Subcutaneous abdominal adipose tissue (tissue), 5 donors: ENCODE data around the gene CARD14.

Experiments used
- H3K27ac ChIP-seq: one replicate; pipeline ENCODE4 v1.7.0; 2013; ENCODE audit warnings: low read depth, mild to moderate bottlenecking, inconsistent platforms, low read length, moderate library complexity
- H3K27me3 ChIP-seq, 5 donors: one replicate each; pipeline ENCODE4 v1.7.0; 2013; ENCODE audit warnings: low read length in 5 of 5, inconsistent platforms in 1 of 5; ENCODE audit not compliant: control insufficient read depth in 5 of 5, insufficient read depth in 4 of 5
- H3K36me3 ChIP-seq, 5 donors: one replicate each; pipeline ENCODE4 v1.7.0; 2013; ENCODE audit warnings: low read length in 5 of 5; ENCODE audit not compliant: control insufficient read depth in 5 of 5, insufficient read depth in 5 of 5
- H3K4me1 ChIP-seq, 5 donors: one replicate each; pipeline ENCODE4 v1.7.0; 2013; ENCODE audit warnings: low read length in 5 of 5, mild to moderate bottlenecking in 3 of 5, moderate library complexity in 1 of 5; ENCODE audit not compliant: control insufficient read depth in 5 of 5, insufficient read depth in 5 of 5
- H3K4me3 ChIP-seq, 5 donors: one replicate each; pipeline ENCODE4 v1.7.0; 2013; ENCODE audit warnings: low read length in 5 of 5, low read depth in 1 of 5
- H3K9ac ChIP-seq, 5 donors: one replicate each; pipeline ENCODE4 v1.7.0; 2013; ENCODE audit warnings: low read length in 5 of 5, mild to moderate bottlenecking in 4 of 5, moderate library complexity in 3 of 5
- H3K9me3 ChIP-seq, 5 donors: one replicate each; pipeline ENCODE4 v1.7.0; 2013; ENCODE audit warnings: low read length in 5 of 5; ENCODE audit not compliant: control insufficient read depth in 5 of 5
- donor health status: healthy.
- donor health status: healthy.
- donor health status: healthy.
- donor health status: healthy.
- donor health status: healthy.

Gene CARD14

DNA sequence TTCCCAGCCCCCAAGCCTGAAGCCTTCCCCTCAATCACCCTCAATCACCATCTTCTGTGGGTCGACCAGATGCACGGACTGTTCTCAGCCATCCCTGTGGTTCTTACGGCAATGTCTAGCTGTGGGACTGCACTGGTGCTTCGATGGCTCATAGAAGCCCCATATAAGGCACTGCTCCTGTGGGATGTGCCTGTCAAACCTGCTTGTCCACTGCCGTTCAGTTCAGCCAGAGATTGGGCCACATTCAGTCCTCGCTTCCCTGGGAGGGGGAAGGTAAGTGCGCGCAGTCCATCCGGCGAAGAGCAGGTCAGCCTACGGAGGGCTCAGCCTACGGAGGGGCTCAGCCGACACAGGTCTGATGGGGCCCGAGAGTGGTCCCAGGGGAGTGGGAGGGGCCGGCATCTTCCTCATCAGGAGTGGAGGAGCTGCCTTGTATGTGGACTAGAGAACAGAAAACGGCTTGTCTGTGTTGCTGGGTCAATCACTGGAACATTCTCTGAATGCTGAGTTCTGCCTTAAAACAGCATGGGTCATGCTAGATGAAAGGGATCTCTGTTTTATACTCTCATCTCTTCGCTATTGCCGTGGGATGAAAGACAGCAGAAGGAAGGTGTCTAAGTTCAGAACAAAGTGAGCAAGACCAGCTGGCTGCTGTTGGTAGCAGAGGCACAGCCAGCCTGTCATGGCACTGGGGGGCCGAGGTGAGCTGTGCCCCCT lies at the start of gene CARD14:
Gene CARD14, plus strand, starts transcription at position 247 of the 717 bp plus-strand sequence. CDS start 11,409 bp downstream, outside the sequence.
- Histone ChIP-seq H3K36me3 (no peaks in the 10 kb centered on the region), H3K27ac (no peak within 1 kb of the TSS), H3K4me3 (no peak within 1 kb of the TSS), H3K9me3 (no peaks in the 10 kb centered on the region), H3K9ac (no peak within 1 kb of the TSS), H3K27me3 (peaks cover 0 to 3% (median 0%) of the 10 kb centered on the region in 5 donors), H3K4me1 (no peaks in the 10 kb centered on the region)

DNA sequence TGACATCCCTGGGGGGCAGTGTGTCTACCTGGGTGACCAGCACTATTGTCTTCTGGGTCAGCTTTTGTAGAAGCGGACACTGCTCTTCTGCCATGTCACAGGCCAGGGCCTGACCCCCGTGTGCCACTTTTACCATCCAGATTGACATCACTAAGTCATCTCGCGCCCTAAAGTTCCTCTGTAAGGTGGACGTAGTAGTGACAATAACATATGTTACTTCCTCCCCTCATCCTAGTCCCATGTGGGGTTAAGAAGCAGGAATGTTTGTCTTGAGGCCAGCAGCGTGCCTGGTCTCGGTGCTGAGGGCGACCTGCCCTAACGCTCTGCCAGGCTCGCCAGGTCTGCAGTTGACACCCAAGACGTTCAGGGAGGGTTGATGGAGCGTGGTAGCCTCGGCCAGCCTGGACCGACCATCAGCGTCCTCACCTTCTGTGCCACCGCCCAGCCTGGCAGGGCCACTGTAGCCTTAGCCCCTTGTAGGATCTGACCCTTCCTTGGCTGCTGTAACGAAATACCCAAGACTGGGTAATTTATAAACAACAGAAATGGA lies 47.7 kb upstream of the CARD14 start:
- Histone ChIP-seq H3K4me3 (no peak overlapping the region), H3K27ac (no peak overlapping the region), H3K4me1 (no peaks in the 10 kb centered on the region), H3K27me3 (peaks cover 0 to 5% (median 0%) of the 10 kb centered on the region in 5 donors), H3K36me3 (peaks cover 0 to 23% (median 17%) of the 10 kb centered on the region in 5 donors), H3K9me3 (no peaks in the 10 kb centered on the region), H3K9ac (no peak overlapping the region)

DNA sequence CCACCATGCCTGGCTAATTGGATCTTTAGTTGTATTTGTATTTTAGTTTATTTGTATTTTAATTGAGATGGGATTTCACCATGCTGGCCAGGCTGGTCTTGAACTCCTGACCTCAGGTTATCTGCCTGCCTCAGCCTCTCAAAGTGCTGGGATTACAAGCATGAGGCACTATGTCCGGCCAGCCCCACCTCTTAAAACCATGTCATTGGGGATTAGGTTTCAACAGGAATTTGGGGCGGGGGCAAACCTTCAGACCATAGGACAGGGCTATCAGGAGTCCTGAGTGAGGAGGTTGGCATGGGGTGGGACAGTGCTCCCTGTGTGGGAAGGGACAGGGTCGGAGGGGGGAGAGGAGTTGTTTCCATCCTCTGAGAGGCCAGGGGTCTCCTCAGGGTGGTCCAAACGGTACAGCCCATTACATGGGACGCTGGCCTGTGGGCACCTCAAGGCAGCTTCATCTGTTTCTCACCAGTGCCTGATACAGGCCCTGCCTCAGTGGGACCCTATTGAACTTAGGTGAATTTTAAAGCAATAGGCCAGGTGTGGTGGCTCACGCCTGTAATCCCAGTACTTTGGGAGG lies 46.8 kb upstream of the CARD14 start:
- Histone ChIP-seq H3K27me3 (peaks cover 0 to 5% (median 0%) of the 10 kb centered on the region in 5 donors), H3K4me3 (no peak overlapping the region), H3K9me3 (no peaks in the 10 kb centered on the region), H3K9ac (no peak overlapping the region), H3K4me1 (no peaks in the 10 kb centered on the region), H3K27ac (no peak overlapping the region), H3K36me3 (peaks cover 0 to 17% (median 14%) of the 10 kb centered on the region in 5 donors)

DNA sequence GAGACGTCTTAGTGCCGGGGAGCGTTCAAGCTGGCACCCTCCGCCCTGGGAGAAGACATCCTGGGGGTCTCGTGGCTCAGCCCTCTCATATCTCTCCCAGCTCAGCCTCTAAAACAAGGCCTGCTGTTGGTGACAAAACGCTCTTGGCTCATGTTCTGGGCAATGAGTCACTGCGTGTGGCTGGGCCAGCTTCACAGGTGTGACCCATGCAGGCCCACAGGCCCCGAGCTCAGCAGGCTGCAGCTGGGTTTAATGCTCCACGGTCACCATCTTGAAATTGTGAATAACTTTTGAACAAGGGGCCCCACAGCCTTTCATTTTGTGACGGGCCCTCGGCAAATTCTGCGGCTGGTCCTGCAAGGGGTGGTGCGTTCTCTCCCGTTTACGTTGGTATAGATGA lies 46.0 kb upstream of the CARD14 start:
- H3K36me3 ChIP-seq, result peaks cover 0 to 9% (median 8%) of the 10 kb centered on the region in 5 donors
- H3K9me3 ChIP-seq, result no peaks in the 10 kb centered on the region
- peaks cover 0 to 5% (median 0%) of the 10 kb centered on the region in 5 donors for H3K27me3 ChIP-seq
- no peak overlapping the region for H3K27ac ChIP-seq
- no peak overlapping the region for H3K4me3 ChIP-seq
- no peaks in the 10 kb centered on the region for H3K4me1 ChIP-seq
- no peak overlapping the region for H3K9ac ChIP-seq

DNA sequence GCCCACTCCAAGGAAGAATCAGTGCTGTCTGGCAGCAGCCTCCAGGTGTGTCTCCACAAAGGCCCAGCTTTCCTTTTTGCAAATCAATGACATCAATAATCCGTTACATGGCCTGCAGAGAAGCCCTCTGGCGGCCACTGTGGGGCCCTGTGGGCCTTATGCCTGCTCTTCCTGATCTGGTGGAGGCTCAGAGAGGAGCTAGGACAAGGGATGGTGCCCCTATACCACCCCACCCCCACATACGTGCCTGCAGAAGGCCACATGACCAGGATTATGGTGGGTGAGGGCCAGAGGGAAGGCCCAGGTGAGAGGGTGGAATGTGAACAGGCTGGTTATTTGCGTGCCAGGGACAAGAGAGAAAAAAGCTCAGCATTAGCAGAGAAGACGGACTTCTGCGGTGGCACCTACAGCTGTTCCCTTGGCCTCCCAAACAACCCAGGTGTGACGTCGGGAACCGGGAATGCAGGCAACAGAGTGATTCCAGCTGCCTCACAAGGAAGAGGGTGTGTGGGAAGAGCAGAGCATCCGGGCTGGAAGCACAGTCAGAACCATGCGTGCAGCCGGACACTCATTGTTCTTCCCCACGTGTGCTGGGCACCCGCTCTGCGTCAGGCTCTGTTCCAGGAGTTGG lies 45.4 kb upstream of the CARD14 start:
- H3K4me3 ChIP-seq, result no peak overlapping the region
- H3K27me3 ChIP-seq, result peaks cover 0 to 5% (median 3%) of the 10 kb centered on the region in 5 donors
- no peak overlapping the region for H3K9ac ChIP-seq
- H3K4me1 ChIP-seq, result no peaks in the 10 kb centered on the region
- H3K36me3 ChIP-seq, result peaks cover 0 to 2% (median 1%) of the 10 kb centered on the region in 5 donors
- no peaks in the 10 kb centered on the region for H3K9me3 ChIP-seq
- no peak overlapping the region for H3K27ac ChIP-seq

DNA sequence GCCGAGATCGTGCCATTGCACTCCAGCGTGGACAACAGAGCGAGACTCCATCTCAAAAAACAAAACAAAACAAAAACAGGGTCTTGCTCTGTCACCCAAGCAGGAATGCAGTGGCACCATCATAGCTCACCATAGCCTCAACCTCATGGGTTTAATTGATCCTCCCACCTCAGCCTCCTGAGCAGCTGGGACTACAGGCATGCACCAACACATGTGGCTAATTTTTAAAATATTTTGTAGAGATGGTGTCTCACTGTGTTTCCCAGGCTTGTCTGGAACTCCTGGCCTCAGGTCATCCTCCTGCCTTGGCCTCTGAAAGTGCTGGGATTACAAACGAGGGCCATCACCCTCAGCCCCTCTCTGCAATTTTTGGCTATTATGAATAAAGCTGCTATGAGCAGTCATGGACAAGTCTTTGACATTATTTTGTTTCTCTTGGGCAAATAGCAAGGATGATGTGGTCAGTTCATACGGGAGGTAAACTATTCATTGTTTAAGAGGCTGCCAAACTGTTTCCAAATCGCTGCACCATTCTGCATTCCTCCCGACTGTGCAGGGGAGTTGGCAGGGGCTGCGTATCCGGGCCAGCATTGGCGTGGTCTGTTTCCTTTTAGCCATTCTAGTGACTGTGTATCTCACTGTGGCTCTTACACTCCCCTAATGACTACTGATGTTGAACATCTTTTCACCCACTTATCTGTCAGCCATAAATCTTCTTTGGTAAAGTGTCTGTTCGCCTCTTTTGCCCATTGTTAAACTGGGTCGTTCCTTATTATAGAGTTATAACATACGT lies 44.0 kb upstream of the CARD14 start:
- Histone ChIP-seq H3K4me3 (no peak overlapping the region), H3K9me3 (no peaks in the 10 kb centered on the region), H3K4me1 (no peaks in the 10 kb centered on the region), H3K27me3 (peaks cover 0 to 5% (median 3%) of the 10 kb centered on the region in 5 donors), H3K27ac (no peak overlapping the region), H3K36me3 (no peaks in the 10 kb centered on the region), H3K9ac (no peak overlapping the region)

DNA sequence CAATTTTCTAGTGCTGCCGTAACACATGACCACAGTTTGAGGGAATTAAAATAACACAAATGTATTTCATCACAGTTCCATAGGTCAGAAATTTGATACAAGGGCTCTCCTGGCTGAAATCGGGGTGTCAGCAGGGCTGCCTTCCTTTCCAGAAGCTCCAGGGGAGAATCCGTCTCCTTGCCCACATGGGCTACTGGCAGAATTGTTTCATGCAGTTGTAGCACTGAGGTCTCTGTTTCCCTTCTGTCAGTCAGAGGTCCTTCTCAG lies 43.4 kb upstream of the CARD14 start:
- Histone ChIP-seq H3K9me3 (no peaks in the 10 kb centered on the region), H3K9ac (no peak overlapping the region), H3K27me3 (peaks cover 0 to 5% (median 3%) of the 10 kb centered on the region in 5 donors), H3K4me1 (no peaks in the 10 kb centered on the region), H3K27ac (no peak overlapping the region), H3K36me3 (no peaks in the 10 kb centered on the region), H3K4me3 (no peak overlapping the region)

DNA sequence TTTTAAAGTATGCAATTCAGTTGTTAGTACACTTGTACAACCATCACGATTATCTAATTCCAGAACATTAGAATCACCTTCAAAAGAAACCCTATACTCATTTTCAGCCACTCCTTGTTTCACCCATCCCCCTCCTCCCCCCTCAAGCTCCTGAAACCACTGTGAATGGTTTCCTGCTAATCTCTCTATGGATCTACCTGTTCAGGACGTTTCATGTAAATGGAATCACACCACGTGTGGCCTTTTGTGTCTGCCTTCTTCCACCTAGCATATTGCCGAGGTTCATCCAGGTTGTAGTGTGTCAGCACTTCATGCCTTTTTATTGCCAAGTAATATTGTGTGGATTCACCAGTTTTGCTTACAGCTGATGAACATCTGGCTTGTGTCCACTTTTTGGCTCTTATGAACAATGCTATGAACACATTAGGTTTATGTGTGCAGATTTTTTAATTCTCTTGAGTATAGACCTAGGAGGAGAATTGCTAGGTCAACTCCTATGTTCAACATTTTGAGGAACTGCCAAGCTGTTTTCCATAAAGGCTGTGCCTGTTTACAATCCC lies 40.7 kb upstream of the CARD14 start:
- Histone ChIP-seq H3K9ac (no peak overlapping the region), H3K4me3 (no peak overlapping the region), H3K27me3 (peaks cover 0 to 5% (median 3%) of the 10 kb centered on the region in 5 donors), H3K9me3 (no peaks in the 10 kb centered on the region), H3K4me1 (no peaks in the 10 kb centered on the region), H3K27ac (no peak overlapping the region), H3K36me3 (peaks cover 0 to 14% (median 11%) of the 10 kb centered on the region in 5 donors)

DNA sequence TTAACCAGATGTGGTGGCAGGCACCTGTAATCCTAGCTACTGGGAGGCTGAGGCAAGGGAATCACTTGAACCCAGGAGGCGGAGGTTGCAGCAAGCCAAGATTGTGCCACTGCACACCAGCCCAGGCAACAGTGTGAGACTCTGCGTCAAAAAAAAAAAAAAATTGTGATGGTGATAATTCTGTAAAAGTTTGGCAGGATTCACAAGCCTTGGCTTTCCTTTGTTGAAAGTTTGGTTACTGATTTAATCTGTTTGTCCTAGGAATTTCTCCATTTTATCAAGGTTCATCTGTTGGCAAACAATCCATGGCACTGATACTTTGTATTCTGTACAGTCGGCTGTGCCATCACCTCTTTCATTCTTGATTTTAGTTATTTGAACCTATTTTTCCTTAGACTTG lies 38.8 kb upstream of the CARD14 start:
- Histone ChIP-seq H3K27ac (no peak overlapping the region), H3K27me3 (peaks cover 0 to 3% (median 0%) of the 10 kb centered on the region in 5 donors), H3K4me3 (no peak overlapping the region), H3K9me3 (no peaks in the 10 kb centered on the region), H3K9ac (no peak overlapping the region), H3K36me3 (peaks cover 7 to 32% (median 27%) of the 10 kb centered on the region in 5 donors), H3K4me1 (no peaks in the 10 kb centered on the region)
